OCI-LY3 (cell line): Measurements from ENCODE around the gene BOC.

Experiments used
- EZH2phosphoT487 ChIP-seq: fragments of 200-600 bp; shearing (Covaris generic); IDR thresholded peaks from 2 replicates; pipeline ENCODE4 v1.6.1; 2018; ENCODE audit warnings: antibody characterized with exemption, mixed run types, low read depth
- TF ChIP-seq, protein P1 (sequence below): fragments of 200-600, 300-600 bp; sonication (generic); IDR thresholded peaks from 2 replicates; pipeline ENCODE4 v1.5.1; 2014; ENCODE audit warnings: antibody characterized with exemption, low read length, low read depth

DNA sequence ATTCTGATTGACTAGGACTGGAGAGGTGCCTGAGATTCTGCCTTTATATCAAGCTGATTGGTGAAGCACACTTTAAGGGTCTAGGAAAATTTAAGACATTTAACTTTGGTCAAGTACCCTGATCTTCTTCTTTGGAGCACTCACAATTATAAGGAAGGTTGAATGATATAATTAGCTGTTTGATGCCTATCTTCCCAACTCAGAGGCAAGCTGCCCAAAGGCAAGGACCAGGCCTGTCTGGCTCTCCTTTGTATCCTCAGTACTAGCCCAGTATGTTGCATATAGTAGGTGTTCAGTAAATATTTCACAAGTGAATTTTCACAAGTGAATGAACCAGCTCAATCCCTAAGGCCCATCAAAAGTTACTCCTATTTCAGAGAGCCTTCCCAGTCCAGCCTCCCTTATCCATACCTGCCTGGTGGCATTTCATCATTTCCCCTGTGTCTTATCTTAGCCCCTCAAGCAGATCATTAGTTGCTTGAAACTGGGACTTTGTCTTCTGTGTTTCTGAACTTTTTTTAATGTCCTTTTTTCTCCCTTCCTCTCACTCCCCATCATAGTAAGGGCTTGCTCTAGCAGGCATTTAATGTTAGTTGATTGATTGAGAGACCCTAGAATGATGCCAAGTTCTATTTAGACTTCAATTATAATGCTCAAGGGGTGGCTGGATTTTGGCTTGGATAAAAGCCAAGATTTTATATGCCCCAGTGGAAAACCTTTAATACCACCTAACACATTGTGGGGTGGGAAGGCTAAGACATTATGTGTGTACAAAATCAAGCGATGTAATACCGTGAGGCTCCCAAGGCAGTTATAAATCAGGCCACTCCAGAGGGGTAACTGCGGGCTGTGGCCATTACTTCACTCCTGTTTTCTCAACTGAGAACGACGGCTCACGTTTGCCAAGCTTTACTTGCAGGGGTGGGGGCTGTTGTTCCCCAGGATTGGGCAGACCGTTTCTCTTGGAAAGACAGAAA lies 43.2 kb upstream of the BOC start:
- TF ChIP-seq, protein P1, sequence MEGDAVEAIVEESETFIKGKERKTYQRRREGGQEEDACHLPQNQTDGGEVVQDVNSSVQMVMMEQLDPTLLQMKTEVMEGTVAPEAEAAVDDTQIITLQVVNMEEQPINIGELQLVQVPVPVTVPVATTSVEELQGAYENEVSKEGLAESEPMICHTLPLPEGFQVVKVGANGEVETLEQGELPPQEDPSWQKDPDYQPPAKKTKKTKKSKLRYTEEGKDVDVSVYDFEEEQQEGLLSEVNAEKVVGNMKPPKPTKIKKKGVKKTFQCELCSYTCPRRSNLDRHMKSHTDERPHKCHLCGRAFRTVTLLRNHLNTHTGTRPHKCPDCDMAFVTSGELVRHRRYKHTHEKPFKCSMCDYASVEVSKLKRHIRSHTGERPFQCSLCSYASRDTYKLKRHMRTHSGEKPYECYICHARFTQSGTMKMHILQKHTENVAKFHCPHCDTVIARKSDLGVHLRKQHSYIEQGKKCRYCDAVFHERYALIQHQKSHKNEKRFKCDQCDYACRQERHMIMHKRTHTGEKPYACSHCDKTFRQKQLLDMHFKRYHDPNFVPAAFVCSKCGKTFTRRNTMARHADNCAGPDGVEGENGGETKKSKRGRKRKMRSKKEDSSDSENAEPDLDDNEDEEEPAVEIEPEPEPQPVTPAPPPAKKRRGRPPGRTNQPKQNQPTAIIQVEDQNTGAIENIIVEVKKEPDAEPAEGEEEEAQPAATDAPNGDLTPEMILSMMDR, result no peak
- TF ChIP-seq EZH2phosphoT487, result no peak
